B cell (primary cell): ENCODE data around the gene CHST15.

ENCODE experiments used
- EZH2 ChIP-seq: IDR thresholded peaks from 2 replicates; pipeline ENCODE4 v1.6.1; 2012; ENCODE audit warnings: borderline replicate concordance, low read depth, mild to moderate bottlenecking, moderate library complexity, low read length; ENCODE audit not compliant: insufficient read depth, poor library complexity, severe bottlenecking
- TF ChIP-seq, protein P1 (sequence below): fragments of 200-600 bp; IDR thresholded peaks from one replicate; pipeline ENCODE4 v1.8.0; 2022; ENCODE audit warnings: antibody characterized with exemption, mild to moderate bottlenecking

DNA sequence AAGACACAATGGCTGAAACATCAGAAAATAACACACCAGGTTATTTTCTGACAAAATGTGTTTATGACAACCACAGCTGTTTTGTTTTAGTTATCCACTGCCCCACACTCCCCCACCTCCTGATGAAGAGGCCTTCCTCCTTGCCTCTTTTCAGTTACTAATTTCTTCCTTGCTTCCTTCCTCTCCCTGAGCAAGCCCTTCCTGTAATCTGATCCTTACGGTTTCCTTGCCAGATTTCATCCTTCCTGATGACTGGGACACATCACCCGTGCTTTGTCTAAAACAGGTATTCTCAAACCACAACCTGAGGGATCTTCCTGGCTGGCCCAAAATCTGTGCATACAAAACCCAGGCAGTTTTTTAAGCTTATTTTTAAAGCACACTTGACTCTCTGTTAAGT, 39.4 kb downstream of the CHST15 start:
- no peak for TF ChIP-seq EZH2
- TF ChIP-seq, protein P1, sequence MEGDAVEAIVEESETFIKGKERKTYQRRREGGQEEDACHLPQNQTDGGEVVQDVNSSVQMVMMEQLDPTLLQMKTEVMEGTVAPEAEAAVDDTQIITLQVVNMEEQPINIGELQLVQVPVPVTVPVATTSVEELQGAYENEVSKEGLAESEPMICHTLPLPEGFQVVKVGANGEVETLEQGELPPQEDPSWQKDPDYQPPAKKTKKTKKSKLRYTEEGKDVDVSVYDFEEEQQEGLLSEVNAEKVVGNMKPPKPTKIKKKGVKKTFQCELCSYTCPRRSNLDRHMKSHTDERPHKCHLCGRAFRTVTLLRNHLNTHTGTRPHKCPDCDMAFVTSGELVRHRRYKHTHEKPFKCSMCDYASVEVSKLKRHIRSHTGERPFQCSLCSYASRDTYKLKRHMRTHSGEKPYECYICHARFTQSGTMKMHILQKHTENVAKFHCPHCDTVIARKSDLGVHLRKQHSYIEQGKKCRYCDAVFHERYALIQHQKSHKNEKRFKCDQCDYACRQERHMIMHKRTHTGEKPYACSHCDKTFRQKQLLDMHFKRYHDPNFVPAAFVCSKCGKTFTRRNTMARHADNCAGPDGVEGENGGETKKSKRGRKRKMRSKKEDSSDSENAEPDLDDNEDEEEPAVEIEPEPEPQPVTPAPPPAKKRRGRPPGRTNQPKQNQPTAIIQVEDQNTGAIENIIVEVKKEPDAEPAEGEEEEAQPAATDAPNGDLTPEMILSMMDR, result no peak
